Measurements from ENCODE around the gene LSP1.

- no peak for TF ChIP-seq TAF1 (IDR thresholded peaks at IDR 0.05; ENCODE audit: borderline replicate concordance, low read depth, low read length)
- TF ChIP-seq POLR2AphosphoS5 (IDR thresholded peaks at IDR 0.05; ENCODE audit: low read depth, low read length) = no peak
These were observed 76.1 kb downstream of the LSP1 start for GRCh38 chr11:1928891-1929541.
